ENCODE measurements around the gene ZNF761.
"Not testable (repeated sequence)": the region's sequence is repeated elsewhere in the genome, so short reads cannot be mapped to it uniquely, and the experiment has no call there.

The ZNF761 gene

GRCh38 chr19:53461866-53462265 is 30.1 kb downstream of the ZNF761 start:
- no peak for DNase-seq

DNA sequence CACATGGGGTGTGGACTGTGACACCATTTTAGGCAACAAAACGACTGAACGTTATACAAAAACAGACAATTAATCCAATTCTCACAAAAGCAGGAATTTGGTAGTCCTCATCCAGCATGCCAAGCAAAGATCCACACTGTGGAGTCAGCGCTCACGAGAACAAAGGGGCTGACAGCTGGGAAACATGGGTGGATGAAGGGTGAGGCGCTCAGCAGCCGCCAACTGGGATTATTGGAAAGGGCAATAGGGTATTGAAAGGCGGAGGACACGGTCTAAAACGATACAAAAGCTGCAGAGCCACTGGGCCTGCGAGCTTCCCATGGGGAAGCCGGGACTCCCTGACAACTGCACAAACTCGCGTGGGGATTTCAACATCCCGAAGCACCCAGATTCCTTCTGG is 31.1 kb downstream of the ZNF761 start:
- DNase-seq: no peak

GRCh38 chr19:53463263-53463662 is 31.5 kb downstream of the ZNF761 start:
- no peak for DNase-seq

DNA sequence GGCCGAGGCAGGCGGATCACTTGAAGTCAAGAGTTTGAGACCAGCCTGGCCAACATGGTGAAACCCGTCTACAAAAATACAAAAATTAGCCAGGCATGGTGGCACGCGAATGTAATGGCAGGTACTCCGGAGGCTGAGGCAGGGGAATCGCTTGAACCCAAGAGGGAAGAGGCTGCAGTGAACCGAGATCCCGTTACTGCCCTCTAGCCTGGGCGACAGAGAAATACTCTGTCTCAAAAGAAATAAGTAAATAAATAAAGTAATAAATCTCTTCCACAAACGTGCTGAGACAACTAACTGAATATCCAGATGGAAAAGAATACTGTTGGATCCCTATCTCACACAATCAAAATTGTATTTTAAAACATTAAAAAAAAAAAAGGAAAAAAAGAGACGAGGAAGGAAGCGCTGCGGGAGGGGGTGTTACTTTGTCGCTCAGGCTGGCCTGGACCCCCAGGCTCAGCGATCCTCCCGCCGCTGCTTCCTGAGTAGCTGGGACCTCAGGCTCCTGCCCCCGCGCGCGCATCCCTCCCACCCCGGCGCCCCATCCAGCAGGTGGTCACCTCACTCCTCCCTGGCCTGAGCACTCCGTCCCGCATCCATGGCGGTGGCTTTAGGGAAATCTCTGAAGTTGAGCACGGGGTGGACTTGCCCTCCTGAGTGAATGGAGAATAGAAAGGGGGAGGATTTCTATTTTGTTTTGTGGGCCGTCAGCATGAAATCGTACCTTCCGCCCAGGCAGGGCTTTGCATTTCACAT is 35.1 kb downstream of the ZNF761 start:
- no peak for DNase-seq

DNA sequence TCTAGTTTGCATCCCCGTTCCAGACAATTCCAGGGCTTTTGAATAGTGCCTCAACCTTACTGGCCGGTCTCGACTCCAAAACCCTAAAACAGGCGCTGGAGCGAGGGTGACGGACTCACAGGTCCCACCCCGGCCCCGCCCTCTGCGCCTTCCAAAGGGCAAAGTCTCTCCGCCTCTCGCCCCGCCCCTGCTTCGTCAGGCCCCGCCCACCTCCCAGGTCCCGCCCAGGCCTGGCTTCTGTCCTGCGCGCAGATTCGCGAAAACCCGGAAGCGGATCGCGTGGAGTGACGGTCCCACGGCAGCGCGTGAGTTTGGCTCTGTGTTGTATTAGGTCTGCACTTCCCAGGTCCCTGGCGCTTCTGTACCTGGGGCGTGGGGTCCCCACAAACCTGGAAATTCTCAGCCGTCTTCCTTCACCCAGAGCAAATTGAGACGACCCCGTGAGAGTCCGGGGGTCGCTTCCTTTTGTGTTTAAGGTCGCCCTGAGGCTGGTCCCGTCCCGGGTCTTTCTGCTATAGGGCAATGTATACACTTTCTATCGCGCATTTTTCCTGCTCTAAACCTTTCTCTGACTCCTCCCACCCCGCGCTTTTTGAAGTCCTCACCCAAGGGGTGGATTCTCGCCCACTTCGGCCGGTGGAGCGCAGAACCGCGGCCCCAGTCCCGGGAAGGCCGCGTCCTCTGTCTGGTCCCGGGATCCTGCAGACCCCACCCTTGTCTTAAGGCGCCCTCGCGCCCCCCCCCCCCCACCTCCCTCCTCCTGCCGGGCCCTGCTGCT is 35.9 kb downstream of the ZNF761 start, which contains the start of gene ZNF813:
Gene ZNF813, plus strand, starts transcription at position 249 of the 778 bp plus-strand sequence. CDS start 16,090 bp downstream, outside the sequence.
- DNase-seq: peak; percentile 97

DNA sequence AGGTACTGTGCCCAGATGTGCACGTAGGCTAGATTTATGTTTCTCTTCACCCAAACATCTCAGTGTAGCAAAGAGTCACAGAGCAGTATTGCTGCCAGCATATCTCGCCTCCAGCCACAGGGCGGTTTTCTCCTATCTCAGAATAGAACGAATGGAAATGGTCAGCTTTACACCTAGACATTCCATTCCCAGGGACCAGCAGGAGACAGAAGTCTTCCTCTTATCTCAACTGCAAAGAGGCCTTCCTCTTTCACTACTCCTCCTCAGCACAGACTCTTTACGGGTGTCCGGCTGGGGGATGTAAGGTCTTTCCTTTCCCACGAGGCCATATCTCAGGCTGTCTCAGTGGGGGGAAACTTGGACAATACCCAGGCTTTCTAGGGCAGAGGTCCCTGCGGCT is 36.8 kb downstream of the ZNF761 start:
- DNase-seq: not testable (repeated sequence)

DNA sequence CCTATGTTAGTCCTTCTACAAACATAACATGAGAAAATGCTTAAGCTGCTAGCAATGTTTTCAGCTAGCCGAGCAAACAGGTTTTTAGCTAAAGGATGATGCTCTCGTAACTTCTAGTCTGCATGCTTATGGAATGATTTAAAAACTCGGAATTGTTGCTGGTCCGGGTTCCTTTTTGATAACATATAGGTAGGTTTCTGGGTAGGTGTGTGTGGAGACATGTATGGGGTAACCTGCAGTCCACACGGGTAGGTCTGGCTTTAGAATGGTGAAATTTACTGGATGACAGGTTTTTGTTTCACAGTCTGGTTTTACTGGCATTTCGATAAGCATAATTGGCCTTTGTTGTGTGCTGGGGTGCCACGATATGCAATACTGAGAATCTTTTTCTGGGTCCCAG is 40.1 kb downstream of the ZNF761 start:
- DNase-seq: no peak

DNA sequence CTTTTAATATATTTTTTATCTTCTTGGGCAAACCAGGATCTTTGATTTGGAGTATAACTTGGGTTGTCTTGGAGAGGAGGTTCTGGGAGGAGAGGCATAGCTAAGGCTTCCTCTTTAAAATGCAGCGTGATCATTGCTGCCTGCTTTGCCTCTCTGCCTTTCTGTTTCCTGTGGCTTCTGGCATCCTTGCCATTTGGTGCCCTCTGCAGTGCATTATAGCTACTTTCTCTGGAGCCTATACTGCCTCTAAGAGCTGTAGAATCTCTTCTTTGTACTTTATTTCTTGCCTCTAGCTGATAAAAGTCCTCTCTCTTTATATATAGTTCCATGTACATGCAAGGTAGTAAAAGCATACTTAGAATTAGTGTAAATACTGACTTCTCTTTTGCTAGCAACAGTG is 43.0 kb downstream of the ZNF761 start:
- DNase-seq: not testable (repeated sequence)

- DNase-seq: not testable (repeated sequence)
These were observed 43.7 kb downstream of the ZNF761 start for GRCh38 chr19:53475470-53475869.

DNA sequence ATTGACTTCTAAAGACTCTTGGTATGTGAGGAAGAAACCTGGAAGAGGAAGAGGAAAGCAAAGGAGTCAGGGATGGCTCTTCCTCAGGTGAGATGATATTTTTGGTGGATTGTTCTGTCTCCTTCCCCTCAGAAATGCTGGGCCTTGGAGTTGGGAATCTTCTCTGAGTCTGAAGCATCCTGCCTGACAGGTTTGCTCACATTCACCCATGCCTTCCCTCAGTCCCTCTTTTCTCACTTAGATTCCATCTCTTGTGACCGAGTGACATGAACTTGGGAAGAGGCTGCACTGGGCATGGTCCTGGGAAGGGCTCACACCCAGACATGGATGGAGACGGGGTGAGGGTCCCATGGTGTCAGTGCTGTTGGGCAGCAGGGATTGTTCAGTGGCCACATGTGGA is 52.0 kb downstream of the ZNF761 start:
- not testable (repeated sequence) for DNase-seq

DNA sequence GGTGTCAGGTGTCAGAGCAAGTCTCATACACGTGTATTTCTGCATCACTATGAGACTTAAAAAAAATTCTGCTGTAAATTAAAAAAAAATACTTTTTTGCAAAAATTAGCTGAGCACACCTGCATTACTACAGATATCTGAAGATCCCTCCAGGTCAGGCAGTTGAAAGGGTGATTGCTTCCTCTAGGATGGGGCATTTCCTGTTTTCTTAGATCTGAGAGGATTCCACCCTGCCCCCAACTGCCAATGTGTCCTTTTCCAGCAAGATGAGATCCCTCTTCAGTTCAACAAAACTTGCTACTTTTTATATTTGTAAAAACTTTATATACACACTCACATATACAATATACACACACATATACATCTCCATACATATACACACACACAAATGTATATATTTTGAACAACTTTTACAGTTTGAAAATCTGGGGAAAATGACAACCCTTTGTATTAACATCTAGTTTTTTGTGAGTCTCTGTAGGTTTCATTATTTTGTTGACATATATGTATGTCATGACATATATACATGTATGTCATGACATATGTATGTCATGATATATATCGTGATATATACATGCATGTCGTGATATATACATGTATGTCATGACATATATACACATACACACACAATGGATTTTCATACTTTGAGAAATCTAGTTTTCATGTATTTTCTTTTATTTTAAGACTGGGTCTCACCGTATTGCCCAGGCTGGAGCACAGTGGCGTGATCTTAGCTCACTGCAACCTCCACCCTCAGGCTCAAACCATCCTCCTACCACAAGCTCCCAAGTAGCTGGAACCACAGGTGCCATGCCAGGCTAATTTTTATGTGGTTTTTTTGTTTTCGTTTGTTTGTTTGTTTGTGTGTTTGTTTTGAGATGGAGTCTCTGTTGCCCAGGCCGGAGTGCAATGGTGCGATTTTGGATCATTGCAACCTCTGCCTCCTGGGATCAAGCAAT is 53.5 kb downstream of the ZNF761 start:
- DNase-seq: no peak

DNA sequence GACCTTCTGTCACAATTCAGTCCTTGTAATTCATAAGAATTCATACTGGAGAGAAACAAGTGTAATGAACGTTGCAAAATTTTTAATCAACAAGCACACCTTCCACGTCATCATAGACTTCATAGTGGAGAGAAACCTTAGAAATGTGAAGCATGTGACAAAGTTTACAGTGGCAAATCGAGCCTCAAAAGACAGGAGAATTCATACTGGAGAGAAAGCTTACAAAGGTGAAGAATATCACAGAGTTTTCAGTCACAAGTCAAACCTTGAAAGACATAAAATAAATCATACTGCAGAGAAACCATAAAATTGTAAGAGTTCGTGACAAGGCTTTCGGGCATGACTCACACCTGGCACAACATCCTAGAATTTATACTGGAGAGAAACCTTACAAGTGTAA is 60.4 kb downstream of the ZNF761 start:
- DNase-seq: no peak

DNA sequence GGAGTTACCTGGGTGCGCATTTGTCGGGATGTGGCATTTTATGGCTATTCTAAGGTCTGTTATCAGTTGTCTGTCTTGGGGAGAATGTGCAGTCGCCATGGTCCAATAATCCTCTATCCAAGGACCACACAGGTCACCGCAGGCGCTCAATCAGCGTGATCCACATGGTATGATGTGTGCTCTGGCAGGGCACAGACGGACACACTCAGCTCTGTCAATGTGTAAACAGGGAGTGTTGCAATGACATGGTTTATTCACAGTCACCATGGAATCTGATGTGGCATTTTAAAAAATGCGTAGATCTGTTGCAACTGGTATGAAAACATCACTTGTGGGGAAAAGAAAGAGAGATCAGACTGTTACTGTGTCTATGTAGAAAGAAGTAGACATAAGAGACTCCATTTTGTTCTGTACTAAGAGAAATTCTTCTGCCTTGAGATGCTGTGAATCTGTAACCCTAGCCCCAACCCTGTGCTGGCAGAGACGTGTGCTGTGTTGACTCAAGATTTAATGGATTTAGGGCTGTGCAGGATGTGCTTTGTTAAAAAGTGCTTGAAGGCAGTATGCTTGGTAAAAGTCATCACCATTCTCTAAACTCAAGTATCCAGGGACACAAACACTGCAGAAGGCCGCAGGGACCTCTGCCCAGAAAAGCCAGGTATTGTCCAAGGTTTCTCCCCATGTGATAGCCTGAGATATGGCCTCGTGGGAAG is 65.7 kb downstream of the ZNF761 start:
- not testable (repeated sequence) for DNase-seq

DNA sequence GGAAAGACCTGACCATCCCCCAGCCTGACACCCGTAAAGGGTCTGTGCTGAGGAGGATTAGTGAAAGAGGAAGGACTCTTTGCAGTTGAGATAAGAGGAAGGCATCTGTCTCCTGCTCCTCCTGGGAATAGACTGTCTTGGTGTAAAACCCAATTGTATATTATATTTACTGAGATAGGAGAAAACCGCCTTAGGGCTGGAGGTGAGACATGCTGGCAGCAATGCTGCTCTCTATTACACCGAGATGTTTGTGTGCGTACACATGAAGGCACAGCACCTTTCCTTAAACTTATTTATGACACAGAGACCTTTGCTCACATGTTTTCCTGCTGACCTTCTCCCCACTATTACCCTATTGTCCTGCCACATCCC is 66.2 kb downstream of the ZNF761 start:
- not testable (repeated sequence) for DNase-seq

- DNase-seq: not testable (repeated sequence)
These were observed 71.4 kb downstream of the ZNF761 start for GRCh38 chr19:53503151-53503550.

- DNase-seq: not testable (repeated sequence)
These were observed 72.0 kb downstream of the ZNF761 start for GRCh38 chr19:53503671-53504364.

DNA sequence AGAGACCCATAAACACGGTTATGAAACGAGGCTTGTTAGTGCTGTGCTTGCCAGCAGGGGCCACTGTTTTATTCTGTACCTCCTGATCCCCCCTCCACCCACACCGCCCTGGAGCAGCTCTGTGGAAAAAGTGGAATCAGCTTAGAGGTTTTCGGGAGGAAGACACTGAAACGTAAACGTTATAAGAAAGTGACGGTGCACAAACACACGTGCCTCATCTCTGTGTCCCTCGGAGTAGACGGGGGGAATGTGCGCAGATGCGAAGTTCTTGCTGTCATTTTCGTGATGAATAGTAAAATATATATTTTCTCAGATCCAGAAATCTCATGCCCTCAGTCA is 72.5 kb downstream of the ZNF761 start:
- DNase-seq: not testable (repeated sequence)

DNA sequence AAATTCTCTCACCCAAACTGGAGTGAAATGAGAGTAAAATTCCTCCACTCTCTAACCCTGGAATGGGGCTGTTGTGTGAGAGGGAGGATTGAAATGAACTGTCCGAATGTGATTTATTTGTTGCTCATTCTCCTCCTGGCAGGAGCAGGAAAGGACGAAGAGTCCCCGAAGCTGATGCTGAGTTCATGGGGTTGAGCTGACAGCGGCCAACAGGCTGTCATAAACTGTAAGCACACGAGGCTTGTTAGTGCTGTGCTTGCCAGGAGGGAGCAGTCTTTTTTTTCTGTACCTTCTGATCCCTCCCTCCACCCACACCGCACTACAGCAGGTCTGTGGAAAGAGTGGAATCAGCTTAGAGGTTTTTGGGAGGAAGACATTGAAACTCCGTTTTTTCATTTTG is 73.1 kb downstream of the ZNF761 start:
- DNase-seq: no peak

- DNase-seq: no peak
These were observed 74.9 kb downstream of the ZNF761 start for GRCh38 chr19:53506728-53507127.
